GM23338 (cell line): Measurements from ENCODE around the gene ZNF214. TPM values are rescaled to one million over a fixed set of nuclear protein-coding genes. Genes with fewer than 3 reads are reported as not detected.

Source experiments
- ATAC-seq: fragments of 200-7000 bp; cut with Tn5 transposase; 3 replicates; pipeline ENCODE4 v1.9.1; 2020
- DNase-seq: peaks from one replicate; pipeline ENCODE4 v3.0.0-alpha.2; 2015; ENCODE audit warnings: low spot score
- H2AFZ ChIP-seq: fragments of 200-600 bp; sonication (generic); 2 replicates; pipeline ENCODE4 v1.8.0; 2016; ENCODE audit warnings: antibody characterized with exemption, mild to moderate bottlenecking, moderate library complexity
- H3F3A ChIP-seq: fragments of 200-600 bp; sonication (generic); replicated peaks from 2 replicates; pipeline ENCODE4 v1.8.0; 2017; ENCODE audit warnings: antibody characterized with exemption, mixed run types, low read depth
- H3K27ac ChIP-seq: fragments of 200-600 bp; sonication (generic); 2 replicates; pipeline ENCODE4 v1.6.1; 2016; ENCODE audit warnings: low read depth
- H3K27me3 ChIP-seq: fragments of 200-600 bp; sonication (generic); 2 replicates; pipeline ENCODE4 v1.8.0; 2016; ENCODE audit warnings: mild to moderate bottlenecking, mixed run types, moderate library complexity; ENCODE audit not compliant: insufficient read depth
- H3K36me3 ChIP-seq: fragments of 200-600 bp; sonication (generic); 2 replicates; pipeline ENCODE4 v1.8.0; 2016; ENCODE audit warnings: mild to moderate bottlenecking; ENCODE audit not compliant: insufficient read depth
- H3K4me1 ChIP-seq: fragments of 200-600 bp; sonication (generic); 2 replicates; pipeline ENCODE4 v1.8.0; 2016; ENCODE audit warnings: mild to moderate bottlenecking, moderate library complexity; ENCODE audit not compliant: insufficient read depth
- H3K4me2 ChIP-seq: fragments of 200-600 bp; sonication (generic); 2 replicates; pipeline ENCODE4 v1.7.1; 2017; ENCODE audit warnings: mixed run types
- H3K4me3 ChIP-seq: fragments of 200-600 bp; sonication (generic); 2 replicates; pipeline ENCODE4 v1.6.1; 2016; ENCODE audit warnings: mixed run types
- H3K79me2 ChIP-seq: fragments of 200-600 bp; sonication (generic); replicated peaks from 2 replicates; pipeline ENCODE4 v1.8.0; 2017; ENCODE audit warnings: mild to moderate bottlenecking; ENCODE audit not compliant: insufficient read depth
- H3K9me2 ChIP-seq: fragments of 200-600 bp; sonication (generic); 2 replicates; pipeline ENCODE4 v1.8.0; 2017; ENCODE audit not compliant: insufficient read depth
- H4K20me1 ChIP-seq: fragments of 200-600 bp; sonication (generic); replicated peaks from 2 replicates; pipeline ENCODE4 v1.8.0; 2017; ENCODE audit warnings: mild to moderate bottlenecking; ENCODE audit not compliant: insufficient read depth
- H3K27ac Mint-ChIP-seq: 2 replicates; pipeline ENCODE4 v1.8.0; 2020; ENCODE audit warnings: inconsistent platforms, mild to moderate bottlenecking, moderate library complexity, mixed read lengths
- H3K27me3 Mint-ChIP-seq: 3 replicates; pipeline ENCODE4 v1.8.0; 2022; ENCODE audit warnings: low read depth, mild to moderate bottlenecking, moderate library complexity, mixed read lengths, inconsistent platforms; ENCODE audit not compliant: insufficient read depth, poor library complexity
- H3K36me3 Mint-ChIP-seq: 3 replicates; pipeline ENCODE4 v1.8.0; 2021; ENCODE audit warnings: low read depth, mild to moderate bottlenecking, inconsistent platforms, moderate library complexity, mixed read lengths
- H3K4me1 Mint-ChIP-seq: 3 replicates; pipeline ENCODE4 v1.8.0; 2020; ENCODE audit warnings: mild to moderate bottlenecking, inconsistent platforms, mixed read lengths
- H3K4me3 Mint-ChIP-seq: 3 replicates; pipeline ENCODE4 v1.8.0; 2021; ENCODE audit warnings: moderate library complexity, mild to moderate bottlenecking, inconsistent platforms, mixed read lengths
- H3K9me3 Mint-ChIP-seq: 3 replicates; pipeline ENCODE4 v1.8.0; 2020; ENCODE audit warnings: moderate library complexity, mild to moderate bottlenecking, inconsistent platforms, mixed read lengths
- CREB1 ChIP-seq: fragments of 250-450 bp; sonication (Bioruptor Pico); IDR thresholded peaks from 2 replicates; pipeline ENCODE4 v1.5.0; 2020; ENCODE audit warnings: low read depth, mild to moderate bottlenecking, moderate library complexity
- CTCF ChIP-seq, 2 experiments: fragments of 200-600 bp in 1 of 2; sonication (generic) in 1 of 2; conservative IDR thresholded peaks; 2 replicates each; pipeline versions ENCODE4 v1.5.1 to v1.6.1; 2016 to 2017; ENCODE audit warnings: antibody characterized with exemption in 2 of 2, low read depth in 2 of 2, mild to moderate bottlenecking in 2 of 2, moderate library complexity in 1 of 2
- ETS1 ChIP-seq: IDR thresholded peaks from 2 replicates; pipeline ENCODE4 v1.6.1; 2016; ENCODE audit warnings: antibody characterized with exemption
- EZH2phosphoT487 ChIP-seq: fragments of 200-600 bp; sonication (generic); IDR thresholded peaks from one replicate; pipeline ENCODE4 v1.8.1; 2018; ENCODE audit warnings: antibody characterized with exemption; ENCODE audit not compliant: unreplicated experiment
- JUNB ChIP-seq: IDR thresholded peaks from one replicate; pipeline ENCODE4 v1.6.1; 2016; ENCODE audit warnings: antibody characterized with exemption; ENCODE audit not compliant: unreplicated experiment
- NANOG ChIP-seq: IDR thresholded peaks from 2 replicates; pipeline ENCODE4 v1.6.1; 2016; ENCODE audit warnings: antibody characterized with exemption, borderline replicate concordance
- POLR2AphosphoS5 ChIP-seq: IDR thresholded peaks from 2 replicates; pipeline ENCODE4 v1.6.1; 2016; ENCODE audit warnings: antibody characterized with exemption, low read depth
- REST ChIP-seq: IDR thresholded peaks from one replicate; pipeline ENCODE4 v1.6.1; 2018; ENCODE audit warnings: antibody characterized with exemption; ENCODE audit not compliant: unreplicated experiment
- STAT1 ChIP-seq: IDR thresholded peaks from one replicate; pipeline ENCODE4 v1.6.1; 2016; ENCODE audit warnings: antibody characterized with exemption; ENCODE audit not compliant: unreplicated experiment
- ZNF114 ChIP-seq: fragments of 250-450 bp; sonication (Bioruptor Pico); IDR thresholded peaks from 2 replicates; pipeline ENCODE4 v1.5.0; 2020; ENCODE audit warnings: mild to moderate bottlenecking, moderate library complexity
- ZNF331 ChIP-seq: fragments of 250-450 bp; sonication (Bioruptor Pico); IDR thresholded peaks from 2 replicates; pipeline ENCODE4 v1.5.0; 2020; ENCODE audit warnings: low read depth, mild to moderate bottlenecking, moderate library complexity
- polyA plus RNA-seq: library from polyadenylated mRNA; unstranded; fragments of >200 nt; fragmentation: Nextera tagmentation; extraction: Ambion mirVana; gene quantifications from 2 replicates; pipeline ENCODE4 v1.2.1, GENCODE V29; 2016
- total RNA-seq: library from RNA; depleted of rRNA; stranded (reverse); fragments of >200 nt; shearing (Covaris generic); gene quantifications from 2 replicates; pipeline ENCODE4 v1.2.3, GENCODE V29; 2014

Gene ZNF214
- total and polyA plus RNA-seq, 2 experiments from 2014 or later = 2.4 to 4.3 TPM

GRCh38 chr11:7056828-7057513, 36.8 kb upstream of the ZNF214 start:
- no peak for DNase-seq
- Histone ChIP-seq H3F3A (no peaks in the 10 kb centered on the region), H3K4me2 (no peak overlapping the region), H3K4me3 (no peak overlapping the region), H3K27ac (no peak overlapping the region), H3K36me3 (no peaks in the 10 kb centered on the region), H3K27me3 (no peaks in the 10 kb centered on the region), H3K79me2 (no peaks in the 10 kb centered on the region), H3K9me2 (no peaks in the 10 kb centered on the region), H2AFZ (no peak overlapping the region), H3K4me1 (0 out of 2 replicates have a peak, but pooled peaks cover under 1% of the 10 kb centered on the region), H4K20me1 (no peaks in the 10 kb centered on the region)
- TF ChIP-seq NANOG (no peak), REST (no peak), ETS1 (no peak), STAT1 (no peak), JUNB (no peak), POLR2AphosphoS5 (no peak), CTCF (conservative IDR thresholded peaks at IDR 0.05; ENCODE audit: low read depth in 2 of 2) (no peak), ZNF331 (no peak), ZNF114 (CRISPR knock-in tag) (no peak), CREB1 (CRISPR knock-in tag) (no peak), EZH2phosphoT487 (no peak)
- Mint-ChIP-seq H3K36me3 (no peaks in the 10 kb centered on the region), H3K9me3 (no peaks in the 10 kb centered on the region), H3K4me1 (peaks cover 2% of the 10 kb centered on the region; the same call in 2 of the 3 replicates), H3K4me3 (no peak overlapping the region), H3K27ac (no peak overlapping the region), H3K27me3 (no peaks in the 10 kb centered on the region)
- ATAC-seq = no peak
